Upper lobe of right lung (tissue), 1 donor: ENCODE measurements around the gene FAM120C. TPM values are rescaled to one million over a fixed set of nuclear protein-coding genes. Genes with fewer than 3 reads are reported as not detected.

Source experiments
- ATAC-seq: fragments of 200-7000 bp; cut with Tn5 transposase; one replicate; pipeline ENCODE4 v1.9.1; 2020; ENCODE audit warnings: mild to moderate bottlenecking, moderate library complexity
- DNase-seq: peaks from one replicate; pipeline ENCODE4 v3.0.0-alpha.2; 2020
- H3K27ac ChIP-seq: fragments of 200-600 bp; one replicate; pipeline ENCODE4 v1.8.0; 2022
- H3K27me3 ChIP-seq: fragments of 200-600 bp; one replicate; pipeline ENCODE4 v1.8.0; 2022; ENCODE audit warnings: mild to moderate bottlenecking
- H3K36me3 ChIP-seq: fragments of 200-600 bp; one replicate; pipeline ENCODE4 v1.8.0; 2022
- H3K4me1 ChIP-seq: fragments of 200-600 bp; one replicate; pipeline ENCODE4 v1.8.0; 2022
- H3K4me3 ChIP-seq: fragments of 200-600 bp; one replicate; pipeline ENCODE4 v1.8.0; 2022; ENCODE audit warnings: mild to moderate bottlenecking
- H3K9me3 ChIP-seq: fragments of 200-600 bp; one replicate; pipeline ENCODE4 v1.8.0; 2022
- intact Hi-C: fragments of 100-400 bp; cut with DNase I; formaldehyde crosslinking; loops from one replicate; pipeline ENCODE4 v1.11.0; 2022
- total RNA-seq: library from RNA; stranded (reverse); fragmentation: NEBNext Ultra II Directional; extraction: Animal tissue kit (Norgen Biotek cat#: 25700); gene quantifications from one replicate; pipeline ENCODE4 v1.2.1, GENCODE V29; 2021
- TF ChIP-seq, protein P1 (sequence below): fragments of 200-600 bp; IDR thresholded peaks from one replicate; pipeline ENCODE4 v1.8.0; 2022; ENCODE audit warnings: antibody characterized with exemption
- donor health status: DM: no; HTN: yes; CAD: no; lungs with severe emphysema.

The FAM120C gene
- total RNA-seq, 1 donor from 2014 or later: 10.4 TPM

DNA sequence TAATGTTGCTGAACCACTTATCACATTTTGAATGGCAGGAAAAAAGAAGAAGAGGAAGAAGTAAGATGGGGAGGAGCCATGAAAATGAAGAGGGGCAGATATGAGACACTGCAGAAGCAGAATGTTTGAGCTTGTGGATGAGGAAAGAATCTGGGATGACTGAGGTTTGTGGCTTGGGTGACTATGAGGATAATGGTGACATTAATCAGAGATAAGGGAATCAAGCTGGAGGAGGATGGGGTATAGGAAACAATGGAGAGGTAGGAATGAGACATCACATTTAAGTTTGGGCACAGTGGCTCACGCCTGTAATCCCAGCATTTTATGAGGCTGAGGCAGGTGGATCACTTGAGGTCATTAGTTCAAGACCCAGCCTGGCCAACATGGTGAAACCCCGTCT lies 119.7 kb downstream of the FAM120C start:
- no peak overlapping the region for H3K4me3 ChIP-seq
- DNase-seq (no peak), ATAC-seq (no peak)
- H3K36me3 ChIP-seq: no peaks in the 10 kb centered on the region
- H3K27ac ChIP-seq: no peak overlapping the region
- intact Hi-C loops: no loop called here
- no peaks in the 10 kb centered on the region for H3K9me3 ChIP-seq
- no peaks in the 10 kb centered on the region for H3K27me3 ChIP-seq
- TF ChIP-seq, protein P1, sequence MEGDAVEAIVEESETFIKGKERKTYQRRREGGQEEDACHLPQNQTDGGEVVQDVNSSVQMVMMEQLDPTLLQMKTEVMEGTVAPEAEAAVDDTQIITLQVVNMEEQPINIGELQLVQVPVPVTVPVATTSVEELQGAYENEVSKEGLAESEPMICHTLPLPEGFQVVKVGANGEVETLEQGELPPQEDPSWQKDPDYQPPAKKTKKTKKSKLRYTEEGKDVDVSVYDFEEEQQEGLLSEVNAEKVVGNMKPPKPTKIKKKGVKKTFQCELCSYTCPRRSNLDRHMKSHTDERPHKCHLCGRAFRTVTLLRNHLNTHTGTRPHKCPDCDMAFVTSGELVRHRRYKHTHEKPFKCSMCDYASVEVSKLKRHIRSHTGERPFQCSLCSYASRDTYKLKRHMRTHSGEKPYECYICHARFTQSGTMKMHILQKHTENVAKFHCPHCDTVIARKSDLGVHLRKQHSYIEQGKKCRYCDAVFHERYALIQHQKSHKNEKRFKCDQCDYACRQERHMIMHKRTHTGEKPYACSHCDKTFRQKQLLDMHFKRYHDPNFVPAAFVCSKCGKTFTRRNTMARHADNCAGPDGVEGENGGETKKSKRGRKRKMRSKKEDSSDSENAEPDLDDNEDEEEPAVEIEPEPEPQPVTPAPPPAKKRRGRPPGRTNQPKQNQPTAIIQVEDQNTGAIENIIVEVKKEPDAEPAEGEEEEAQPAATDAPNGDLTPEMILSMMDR: no peak
- H3K4me1 ChIP-seq: no peaks in the 10 kb centered on the region

DNA sequence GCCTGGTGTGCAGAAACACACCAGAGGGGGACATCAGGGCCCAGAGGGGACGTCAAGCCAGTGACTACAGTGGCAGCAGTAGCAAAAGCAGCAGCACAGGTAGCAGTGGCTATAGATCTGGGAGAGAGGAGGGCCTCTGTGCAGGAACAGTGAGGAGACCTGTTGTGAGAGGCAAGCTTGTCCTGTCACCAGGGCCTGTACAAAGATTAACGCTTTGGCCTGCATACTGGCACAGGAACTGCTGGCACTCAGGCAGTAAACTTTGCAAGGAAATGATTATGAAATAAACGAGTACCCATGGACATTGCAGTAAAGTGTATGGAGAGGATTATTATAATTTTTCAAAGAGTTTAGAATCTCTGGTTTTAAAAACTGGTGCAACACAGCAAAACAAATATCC lies 133.3 kb downstream of the FAM120C start:
- H3K4me3 ChIP-seq: no peak overlapping the region
- intact Hi-C loops: no loop called here
- no peaks in the 10 kb centered on the region for H3K36me3 ChIP-seq
- DNase-seq (no peak), ATAC-seq (no peak)
- H3K4me1 ChIP-seq: peaks cover 4% of the 10 kb centered on the region
- H3K27ac ChIP-seq: no peak overlapping the region
- no peaks in the 10 kb centered on the region for H3K9me3 ChIP-seq
- H3K27me3 ChIP-seq: no peaks in the 10 kb centered on the region
- TF ChIP-seq, protein P1: no peak

GRCh38 chrX:54048412-54048811 lies 134.6 kb downstream of the FAM120C start:
- ATAC-seq (no peak), DNase-seq (no peak)
- no peaks in the 10 kb centered on the region for H3K36me3 ChIP-seq
- peaks cover 4% of the 10 kb centered on the region for H3K4me1 ChIP-seq
- H3K9me3 ChIP-seq: no peaks in the 10 kb centered on the region
- intact Hi-C loops: no loop called here
- H3K27me3 ChIP-seq: no peaks in the 10 kb centered on the region
- TF ChIP-seq, protein P1: no peak
- H3K4me3 ChIP-seq: no peak overlapping the region
- H3K27ac ChIP-seq: no peak overlapping the region

DNA sequence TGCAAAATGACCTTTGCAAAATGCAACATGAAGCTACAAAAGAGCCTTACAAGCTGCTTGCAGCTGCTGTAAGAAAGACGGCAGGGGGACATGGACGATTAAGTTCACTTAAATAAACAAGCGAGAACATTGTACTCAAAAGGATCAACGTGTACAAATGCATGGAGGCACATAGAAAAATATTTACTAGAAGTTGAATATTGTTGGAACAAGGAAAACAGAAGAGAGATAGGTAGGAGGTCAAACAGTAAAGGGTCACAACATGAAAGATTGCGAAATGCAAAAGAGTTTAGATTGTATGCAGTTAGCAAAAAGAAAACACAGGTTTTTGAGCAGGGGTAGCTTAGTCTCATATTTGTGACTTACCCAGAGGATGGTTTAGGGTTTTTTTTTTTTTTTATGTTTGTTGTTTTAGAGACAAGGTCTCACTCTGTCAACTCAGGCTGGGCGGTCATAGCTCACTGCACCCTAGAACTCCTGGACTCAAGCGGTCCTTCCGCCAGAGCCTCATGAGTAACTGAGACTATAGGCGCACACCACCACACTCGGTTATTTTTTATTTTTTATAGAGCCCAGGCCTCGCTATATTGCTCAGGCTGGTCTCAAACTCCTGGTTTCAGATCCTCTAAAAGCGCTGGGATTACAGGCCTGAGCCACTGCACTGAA lies 137.4 kb downstream of the FAM120C start:
- ATAC-seq (no peak), DNase-seq (no peak)
- Histone ChIP-seq H3K27ac (no peak overlapping the region), H3K27me3 (no peaks in the 10 kb centered on the region), H3K4me1 (peaks cover 4% of the 10 kb centered on the region), H3K36me3 (peaks cover 5% of the 10 kb centered on the region), H3K9me3 (no peaks in the 10 kb centered on the region), H3K4me3 (no peak overlapping the region)
- TF ChIP-seq, protein P1: no peak
- intact Hi-C loops: no loop called here

- H3K27ac ChIP-seq: peak overlapping the region; percentile 97
- peaks cover 13% of the 10 kb centered on the region for H3K36me3 ChIP-seq
- no peaks in the 10 kb centered on the region for H3K27me3 ChIP-seq
- DNase-seq (no peak), ATAC-seq (no peak)
- H3K4me3 ChIP-seq: peak overlapping the region; percentile 66
- peaks cover 4% of the 10 kb centered on the region for H3K4me1 ChIP-seq
- H3K9me3 ChIP-seq: no peaks in the 10 kb centered on the region
- intact Hi-C loops: no loop called here
- TF ChIP-seq, protein P1: no peak
Observed at GRCh38 chrX:54044877-54045338, 138.1 kb downstream of the FAM120C start.
